Epithelial cell of esophagus (primary cell): Measurements from ENCODE around the gene COPE.

Experiments
- DNase-seq: peaks from one replicate; pipeline ENCODE4 v3.0.0; 2010; ENCODE audit warnings: low read depth
- H3K4me3 ChIP-seq: 2 replicates; pipeline ENCODE4 v1.5.1; 2011; ENCODE audit warnings: mild to moderate bottlenecking, low read length, control low read depth
- CTCF ChIP-seq: IDR thresholded peaks from 2 replicates; pipeline ENCODE4 v1.5.1; 2011; ENCODE audit warnings: low read depth, mild to moderate bottlenecking, low read length, control low read depth, inconsistent platforms; ENCODE audit not compliant: insufficient read depth; ENCODE audit errors: missing control alignments

Gene COPE

DNA sequence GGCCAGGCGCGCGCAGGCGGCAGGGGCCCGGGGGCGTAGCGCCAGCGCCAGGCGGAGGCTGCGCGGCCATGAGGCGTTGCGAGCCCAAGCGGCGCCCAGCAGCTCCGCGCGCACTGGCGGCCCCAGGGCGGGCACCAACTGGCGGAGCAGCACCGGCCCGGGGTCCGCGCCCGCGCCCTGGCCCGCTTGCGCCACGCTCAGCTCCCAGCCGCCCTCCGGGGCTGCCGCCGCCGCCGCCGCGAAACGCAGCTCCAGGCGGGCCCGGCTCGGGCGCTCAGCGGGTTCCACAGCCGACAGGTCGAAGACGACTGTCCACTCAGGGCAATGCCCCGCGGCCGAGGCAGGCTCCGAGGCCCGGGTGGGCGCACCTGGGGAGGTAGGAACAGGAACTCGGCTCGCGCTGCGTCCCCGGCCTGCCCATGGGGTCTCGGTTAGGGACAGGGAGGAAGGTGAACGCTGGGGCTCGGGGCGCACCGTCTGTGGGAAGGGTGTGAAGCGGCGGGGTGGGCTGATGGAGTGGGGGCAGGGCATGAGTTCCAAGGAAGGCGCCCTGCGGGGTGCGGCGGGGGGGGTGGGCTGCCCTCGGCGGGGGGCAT lies 50.1 kb downstream of the COPE start:
- DNase-seq: peak; percentile 21
- no peak overlapping the region for H3K4me3 ChIP-seq
- TF ChIP-seq CTCF: no peak

GRCh38 chr19:18868380-18869022 lies 50.7 kb downstream of the COPE start:
- no peak overlapping the region for H3K4me3 ChIP-seq
- no peak for TF ChIP-seq CTCF
- no peak for DNase-seq

DNA sequence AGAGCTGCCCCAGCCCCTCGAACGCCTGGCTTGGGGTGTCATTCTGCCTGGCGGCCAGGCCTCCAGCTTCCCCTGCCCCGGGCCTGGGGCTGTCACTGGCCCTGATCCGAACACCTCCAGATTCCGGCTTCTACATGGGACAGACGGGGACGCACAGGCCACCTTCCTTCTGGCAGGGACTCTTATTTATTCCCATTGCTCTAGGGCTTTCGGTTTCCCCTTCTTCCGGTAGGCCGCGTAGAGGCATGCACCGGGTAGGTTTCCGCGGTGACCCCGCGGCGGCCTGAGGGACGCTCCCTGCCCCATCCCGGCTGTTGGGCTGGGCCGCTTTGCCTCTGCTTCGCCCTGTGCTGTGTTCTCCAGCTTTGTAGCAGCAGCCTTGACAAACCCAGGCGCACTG lies 51.4 kb downstream of the COPE start:
- TF ChIP-seq CTCF: no peak
- no peak overlapping the region for H3K4me3 ChIP-seq
- no peak for DNase-seq

DNA sequence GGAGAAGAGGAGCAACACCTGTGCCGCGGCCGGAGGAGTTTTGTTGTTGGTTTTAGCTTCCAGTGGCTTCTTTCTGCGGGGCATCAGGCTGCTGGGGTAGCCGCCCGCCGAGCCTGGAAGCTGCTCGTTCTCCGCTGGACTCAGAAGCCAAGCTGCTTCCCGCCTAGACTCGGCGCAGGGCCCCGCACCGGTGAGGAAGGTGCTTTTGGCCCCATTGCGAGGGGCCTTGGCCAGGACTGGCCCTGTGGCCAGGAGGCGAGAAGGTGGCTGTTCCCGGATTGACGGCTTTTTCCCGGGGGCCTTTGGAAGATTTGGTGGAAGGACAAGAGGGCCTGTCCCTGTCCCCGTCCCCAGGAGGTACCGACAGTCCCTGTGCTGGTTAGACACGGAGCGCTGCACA lies 52.0 kb downstream of the COPE start:
- H3K4me3 ChIP-seq: no peak overlapping the region
- no peak for DNase-seq
- no peak for TF ChIP-seq CTCF

DNA sequence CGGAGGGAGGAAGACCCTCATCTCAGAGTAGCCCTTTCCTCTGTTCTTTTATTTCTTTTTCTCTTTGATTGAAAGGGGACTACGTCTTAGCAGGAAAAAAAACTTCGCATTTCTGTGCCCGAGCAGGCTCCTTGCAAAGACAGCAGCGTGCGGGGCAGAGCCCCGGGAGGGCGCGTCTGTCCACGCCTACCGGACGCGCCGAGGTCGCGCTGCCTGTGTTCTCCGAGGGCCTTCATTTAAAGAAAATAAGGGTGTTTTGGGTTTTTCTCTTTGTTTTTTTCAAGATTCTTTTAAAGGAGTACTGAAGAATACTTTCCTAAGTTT lies 52.4 kb downstream of the COPE start:
- no peak overlapping the region for H3K4me3 ChIP-seq
- DNase-seq: no peak
- no peak for TF ChIP-seq CTCF

- peak; percentile 64 for TF ChIP-seq CTCF
Observed at GRCh38 chr19:18865973-18866799, 53.0 kb downstream of the COPE start.

More at GRCh38 chr19:18865973-18866799, 53.0 kb downstream of the COPE start:
- peak; percentile 68 for DNase-seq
- H3K4me3 ChIP-seq: no peak overlapping the region
